Measurements from ENCODE around the gene SEMA4C. TPM values are rescaled to one million over a fixed set of nuclear protein-coding genes. Genes with fewer than 3 reads are reported as not detected.

The SEMA4C gene
- polyA plus RNA-seq, 2 of the 4 experiments (the other 2 are of a cell fraction) = 11.0 to 14.4 TPM

GRCh38 chr2:96888072-96889011, 18.5 kb upstream of the SEMA4C start:
- Histone ChIP-seq H3K4me3 (no peak overlapping the region), H3K27ac (no peak overlapping the region), H3K9me3 (no peaks in the 10 kb centered on the region), H3K4me2 (no peak overlapping the region), H3K4me1 (peaks cover 8% of the 10 kb centered on the region)
- POLR2A ChIA-PET = no interaction called here
- ATAC-seq (no peak), DNase-seq (ENCODE audit: low read depth in 1 of 2, low spot score in 1 of 2) (no peak), FAIRE-seq (no peak)
- no peak for TF ChIP-seq RNF2 (IDR thresholded peaks at IDR 0.05; ENCODE audit: borderline replicate concordance, low read depth)
- CTCF ChIA-PET = interaction anchor here (1.6 to 1.8 kb wide), 3 partner anchors 16 to 224 kb away, joined by 4 to 5 read pairs (median 4); partner anchors contain the start of genes ANKRD36 and ANKRD39
- WGBS (ENCODE audit: missing lambda C conversion rate) = 72% methylated on average over 11 of the region's 12 CpGs

- DNase-seq (ENCODE audit: low read depth in 1 of 2, low spot score in 1 of 2) = no peak
- H3K27ac ChIP-seq = no peak overlapping the region
- no peak overlapping the region for H3K4me3 ChIP-seq
- H3K4me2 ChIP-seq = no peak overlapping the region
- TF ChIP-seq MYC (IDR thresholded peaks at IDR 0.05; ENCODE audit: borderline replicate concordance, low read length) = no peak
- no peak for TF ChIP-seq RARB (CRISPR knock-in tag; IDR thresholded peaks at IDR 0.05)
- TF ChIP-seq FOSB (CRISPR knock-in tag; IDR thresholded peaks at IDR 0.05) = no peak
- no peak for TF ChIP-seq GATA3 (IDR thresholded peaks at IDR 0.05; ENCODE audit: borderline replicate concordance)
- TF ChIP-seq, protein P1, sequence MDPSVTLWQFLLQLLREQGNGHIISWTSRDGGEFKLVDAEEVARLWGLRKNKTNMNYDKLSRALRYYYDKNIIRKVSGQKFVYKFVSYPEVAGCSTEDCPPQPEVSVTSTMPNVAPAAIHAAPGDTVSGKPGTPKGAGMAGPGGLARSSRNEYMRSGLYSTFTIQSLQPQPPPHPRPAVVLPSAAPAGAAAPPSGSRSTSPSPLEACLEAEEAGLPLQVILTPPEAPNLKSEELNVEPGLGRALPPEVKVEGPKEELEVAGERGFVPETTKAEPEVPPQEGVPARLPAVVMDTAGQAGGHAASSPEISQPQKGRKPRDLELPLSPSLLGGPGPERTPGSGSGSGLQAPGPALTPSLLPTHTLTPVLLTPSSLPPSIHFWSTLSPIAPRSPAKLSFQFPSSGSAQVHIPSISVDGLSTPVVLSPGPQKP (IDR thresholded peaks at IDR 0.05; ENCODE audit: low read depth, low read length) = no peak
- TF ChIP-seq SREBF2 (IDR thresholded peaks at IDR 0.05) = no peak
- TF ChIP-seq, protein P2, sequence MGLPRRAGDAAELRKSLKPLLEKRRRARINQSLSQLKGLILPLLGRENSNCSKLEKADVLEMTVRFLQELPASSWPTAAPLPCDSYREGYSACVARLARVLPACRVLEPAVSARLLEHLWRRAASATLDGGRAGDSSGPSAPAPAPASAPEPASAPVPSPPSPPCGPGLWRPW (IDR thresholded peaks at IDR 0.05) = no peak
- no peak for TF ChIP-seq CEBPB (IDR thresholded peaks at IDR 0.05)
- TF ChIP-seq CHD4 (IDR thresholded peaks at IDR 0.05; ENCODE audit: borderline replicate concordance) = no peak
- TF ChIP-seq FOXS1 (CRISPR knock-in tag; IDR thresholded peaks at IDR 0.05) = no peak
- no peak for TF ChIP-seq PHF8 (IDR thresholded peaks at IDR 0.05; ENCODE audit: borderline replicate concordance, low read depth)
- TF ChIP-seq, protein P3, sequence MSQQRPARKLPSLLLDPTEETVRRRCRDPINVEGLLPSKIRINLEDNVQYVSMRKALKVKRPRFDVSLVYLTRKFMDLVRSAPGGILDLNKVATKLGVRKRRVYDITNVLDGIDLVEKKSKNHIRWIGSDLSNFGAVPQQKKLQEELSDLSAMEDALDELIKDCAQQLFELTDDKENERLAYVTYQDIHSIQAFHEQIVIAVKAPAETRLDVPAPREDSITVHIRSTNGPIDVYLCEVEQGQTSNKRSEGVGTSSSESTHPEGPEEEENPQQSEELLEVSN (IDR thresholded peaks at IDR 0.05; ENCODE audit: borderline replicate concordance, low read depth) = no peak
- no peak for TF ChIP-seq RFX5 (IDR thresholded peaks at IDR 0.05)
- no peak for TF ChIP-seq POLR2AphosphoS2 (conservative IDR thresholded peaks at IDR 0.05; ENCODE audit: low read length)
- no peak for TF ChIP-seq MAZ (IDR thresholded peaks at IDR 0.05; ENCODE audit: borderline replicate concordance, low read depth, low read length)
- TF ChIP-seq POLR2A (IDR thresholded peaks at IDR 0.05; ENCODE audit: low read length) = no peak
- TF ChIP-seq JUNB (IDR thresholded peaks at IDR 0.05) = no peak
- no peaks in the 10 kb centered on the region for H3K9me3 ChIP-seq
- POLR2A ChIA-PET = no interaction called here
- H3K4me1 ChIP-seq = peaks cover 8% of the 10 kb centered on the region
- no peak for FAIRE-seq
- ATAC-seq = no peak
- CTCF ChIA-PET = interaction anchor here (1.6 to 1.7 kb wide), 3 partner anchors 17 to 64 kb away, joined by 4 read pairs; partner anchors contain the start of gene ANKRD39
- 84% methylated on average over 15 of the region's 18 CpGs for WGBS (ENCODE audit: missing lambda C conversion rate)
These were observed 17.7 kb upstream of the SEMA4C start for GRCh38 chr2:96887493-96888012.
